ENCODE measurements around the gene LMF1.
"Not testable (repeated sequence)": the region's sequence is repeated elsewhere in the genome, so short reads cannot be mapped to it uniquely, and the experiment has no call there.

Gene LMF1

GRCh38 chr16:948767-949166 lies 22.0 kb downstream of the LMF1 start:
- not testable (repeated sequence) for DNase-seq (ENCODE audit: low spot score)

DNA sequence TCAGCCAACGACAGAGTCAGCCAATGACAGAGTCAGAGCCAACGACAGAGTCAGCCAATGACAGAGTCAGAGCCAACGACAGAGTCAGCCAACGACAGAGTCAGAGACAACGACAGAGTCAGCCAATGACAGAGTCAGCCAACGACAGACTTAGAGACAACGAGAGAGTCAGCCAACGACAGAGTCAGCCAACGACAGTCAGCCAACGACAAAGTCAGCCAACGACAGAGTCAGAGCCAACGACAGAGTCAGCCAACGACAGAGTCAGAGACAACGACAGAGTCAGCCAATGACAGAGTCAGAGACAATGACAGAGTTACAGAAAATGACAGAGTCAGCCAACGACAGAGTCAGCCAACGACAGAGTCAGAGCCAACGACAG lies 22.9 kb downstream of the LMF1 start:
- not testable (repeated sequence) for DNase-seq (ENCODE audit: low spot score)

- no peak for DNase-seq (ENCODE audit: low spot score)
These were observed 23.4 kb downstream of the LMF1 start for GRCh38 chr16:947255-947921.

- DNase-seq (ENCODE audit: low spot score), result no peak
These were observed 24.8 kb downstream of the LMF1 start for GRCh38 chr16:946048-946395.

DNA sequence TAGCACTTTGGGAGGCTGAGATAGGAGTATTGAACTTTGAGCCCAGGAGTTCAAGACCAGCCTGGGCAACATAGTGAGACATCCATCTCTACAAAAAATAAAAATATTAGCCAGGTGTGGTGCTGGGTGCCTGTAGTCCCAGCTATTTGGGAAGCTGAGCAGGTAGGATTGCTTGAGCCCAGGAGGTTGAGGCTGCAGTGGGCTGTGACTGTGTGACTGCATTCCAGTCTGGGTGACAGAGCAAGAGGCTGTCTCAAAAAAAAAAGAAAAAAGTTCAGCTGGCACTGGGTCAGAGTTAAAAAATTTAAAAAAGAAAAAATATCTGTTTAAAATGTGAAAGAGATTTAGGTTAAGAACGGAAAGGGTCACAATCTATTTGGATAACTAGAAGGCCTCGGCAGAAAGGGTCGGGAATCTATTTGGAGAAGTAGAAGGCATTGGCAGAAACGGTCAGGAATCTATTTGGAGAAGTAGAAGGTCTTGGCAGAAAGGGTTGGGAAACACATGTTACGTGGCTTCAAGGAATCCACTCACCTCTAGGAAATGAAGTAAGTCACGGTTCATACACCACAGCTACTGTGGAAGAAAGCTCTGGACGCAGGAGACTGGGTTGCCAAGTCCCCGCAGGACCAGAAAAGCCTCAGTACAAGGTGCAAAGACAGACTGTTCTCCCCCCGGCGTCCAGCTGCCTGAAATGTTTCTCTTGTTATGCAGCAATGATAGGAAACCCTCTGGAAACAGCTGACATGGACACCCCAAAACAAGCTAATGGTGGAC lies 25.3 kb downstream of the LMF1 start:
- no peak for DNase-seq (ENCODE audit: low spot score)

DNA sequence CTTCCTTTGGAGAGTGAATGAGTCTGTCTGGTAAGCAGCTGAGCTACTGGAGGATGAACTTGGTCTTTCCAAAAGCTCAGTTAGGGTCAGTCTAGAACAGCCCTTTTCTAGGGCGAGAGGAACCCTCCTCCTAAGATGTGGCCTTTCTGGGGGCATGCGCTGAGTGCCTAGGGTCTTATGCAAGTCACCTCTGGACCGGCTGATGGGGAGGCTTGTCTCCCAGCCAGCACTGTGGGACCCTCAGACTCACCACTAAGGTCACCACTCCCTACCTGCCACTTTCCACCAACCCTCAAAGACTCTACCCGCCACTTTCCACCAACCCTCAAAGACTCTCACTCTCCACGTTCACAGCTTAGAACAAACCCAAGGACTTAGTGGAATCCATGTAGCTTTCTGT lies 26.8 kb downstream of the LMF1 start:
- DNase-seq (ENCODE audit: low spot score), result no peak

DNA sequence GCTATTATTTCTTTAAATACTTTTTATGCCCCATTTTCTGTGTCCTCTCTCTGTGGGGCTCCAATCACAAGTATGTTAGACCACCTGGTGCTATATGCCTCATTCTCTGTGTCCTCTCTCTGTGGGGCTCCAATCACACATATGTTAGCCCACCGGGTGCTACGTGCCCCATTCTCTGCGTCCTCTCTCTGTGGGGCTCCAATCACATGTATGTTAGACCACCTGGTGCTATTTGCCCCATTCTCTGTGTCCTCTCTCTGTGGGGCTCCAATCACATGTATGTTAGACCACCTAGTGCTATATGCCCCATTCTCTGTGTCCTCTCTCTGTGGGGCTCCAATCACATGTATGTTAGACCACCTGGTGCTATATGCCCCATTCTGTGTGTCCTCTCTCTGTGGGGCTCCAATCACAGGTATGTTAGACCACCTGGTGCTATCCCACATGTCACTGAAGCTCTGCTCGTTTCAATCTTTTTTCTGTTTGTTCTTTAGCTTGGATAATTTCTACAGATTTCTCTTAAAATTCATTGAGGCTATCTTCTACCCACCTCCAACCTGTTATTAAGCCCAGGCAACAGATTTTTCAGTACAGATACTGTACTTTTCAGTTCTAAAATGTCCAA lies 28.2 kb downstream of the LMF1 start:
- DNase-seq (ENCODE audit: low spot score), result no peak

DNA sequence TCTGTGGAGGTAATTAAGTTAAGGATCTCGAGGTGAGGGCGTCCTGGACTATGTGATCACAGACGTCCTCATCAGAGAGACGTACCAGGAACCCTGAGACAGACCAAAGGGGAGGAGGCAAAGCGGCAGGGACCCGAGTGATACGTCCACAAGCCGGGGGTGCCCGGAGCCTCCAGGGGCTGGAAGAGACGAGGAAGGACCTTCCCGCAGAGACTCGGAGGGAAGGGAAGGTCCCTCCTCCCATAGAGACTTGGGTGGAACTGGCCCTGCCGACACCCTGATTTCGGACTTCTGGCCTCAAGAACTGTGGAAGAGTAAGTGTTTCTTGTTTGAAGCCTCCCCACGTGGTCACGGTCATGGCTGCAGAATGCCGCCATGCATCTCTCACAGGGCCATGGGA lies 30.8 kb downstream of the LMF1 start:
- DNase-seq (ENCODE audit: low spot score), result no peak

- no peak for DNase-seq (ENCODE audit: low spot score)
These were observed 31.5 kb downstream of the LMF1 start for GRCh38 chr16:939311-939710.

DNA sequence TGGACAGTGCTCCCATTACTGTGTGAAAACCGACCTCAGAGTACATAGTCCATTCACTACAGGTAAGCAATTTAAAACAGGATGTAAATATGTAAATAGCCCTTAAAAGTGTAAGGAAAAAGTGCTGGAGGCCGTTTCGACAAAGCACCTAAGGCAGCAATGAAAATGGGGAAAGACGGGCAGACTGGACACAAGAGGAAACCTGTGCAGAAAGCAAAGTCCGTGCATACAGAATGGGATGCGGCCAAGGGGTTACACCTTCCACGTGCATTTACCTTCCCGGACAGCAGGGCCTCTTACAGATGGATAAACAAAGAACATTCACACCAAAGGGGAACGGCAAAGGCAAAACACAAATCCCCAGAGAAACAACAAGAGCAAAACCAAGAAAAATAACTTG lies 32.0 kb downstream of the LMF1 start:
- DNase-seq (ENCODE audit: low spot score), result no peak

DNA sequence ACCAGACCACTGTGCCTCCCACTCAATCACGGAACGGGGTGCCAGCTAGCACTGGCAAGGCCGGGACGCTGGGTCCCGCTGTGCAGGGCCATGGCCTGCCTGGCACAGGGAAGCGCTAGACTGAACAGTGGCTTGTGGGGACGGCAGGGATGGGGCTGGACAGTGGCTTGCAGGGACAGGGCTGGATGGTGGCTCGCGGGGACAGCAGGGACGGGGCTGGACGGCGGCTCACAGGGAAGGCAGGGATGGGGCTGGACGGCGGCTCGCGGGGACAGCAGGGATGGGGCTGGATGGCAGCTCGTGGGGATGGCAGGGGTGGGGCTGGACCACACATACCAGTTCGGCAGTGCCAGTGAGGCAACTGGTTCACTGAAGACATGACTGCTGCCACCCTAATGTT lies 32.6 kb downstream of the LMF1 start:
- no peak for DNase-seq (ENCODE audit: low spot score)

- no peak for DNase-seq (ENCODE audit: low spot score)
These were observed 33.1 kb downstream of the LMF1 start for GRCh38 chr16:937723-938122.

GRCh38 chr16:937311-937710 lies 33.5 kb downstream of the LMF1 start:
- no peak for DNase-seq (ENCODE audit: low spot score)

DNA sequence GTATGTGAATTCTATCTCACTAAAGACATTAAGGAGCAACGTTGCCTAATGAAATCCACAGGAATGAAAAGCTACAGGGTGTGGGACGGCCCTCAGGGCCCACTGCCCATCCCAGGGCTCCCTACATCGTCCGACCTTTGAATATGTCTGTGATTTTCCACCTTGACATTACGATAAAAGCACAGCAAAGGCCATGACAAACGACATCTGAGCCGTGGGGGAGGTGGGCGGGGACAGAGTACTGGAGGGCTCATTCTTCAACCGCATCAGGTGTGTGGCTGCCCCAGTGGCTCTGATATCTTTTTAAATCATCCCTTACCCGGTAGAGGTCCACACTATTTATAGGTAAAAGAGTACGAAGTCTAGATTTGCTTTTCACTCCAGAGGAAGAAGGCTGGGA lies 35.1 kb downstream of the LMF1 start:
- DNase-seq (ENCODE audit: low spot score), result no peak

GRCh38 chr16:934178-934577 lies 36.6 kb downstream of the LMF1 start:
- DNase-seq (ENCODE audit: low spot score), result no peak

GRCh38 chr16:933581-933980 lies 37.2 kb downstream of the LMF1 start:
- no peak for DNase-seq (ENCODE audit: low spot score)

DNA sequence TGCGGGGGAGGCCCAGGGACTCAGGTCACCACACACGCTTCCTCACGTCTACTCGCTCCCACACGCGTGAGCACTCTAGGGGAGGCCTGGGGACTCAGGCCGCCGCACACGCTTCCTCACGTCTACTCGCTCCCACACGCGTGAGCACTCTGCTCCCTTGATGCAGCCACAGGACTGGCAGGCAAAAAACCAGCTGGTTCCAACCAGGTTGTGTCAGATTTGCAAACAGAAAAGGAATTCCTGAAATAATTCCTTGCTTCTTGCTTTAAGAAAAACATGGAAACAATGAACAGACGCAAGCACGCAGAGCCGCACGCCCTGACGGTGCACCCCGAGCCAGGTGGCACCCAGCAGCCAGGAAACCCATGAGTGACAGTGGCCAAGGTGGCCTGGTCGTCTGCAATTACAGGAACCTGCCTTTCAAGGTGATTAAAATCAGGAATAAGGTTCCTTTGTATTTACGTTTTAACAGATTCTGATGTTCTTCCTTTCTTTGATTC lies 37.9 kb downstream of the LMF1 start:
- DNase-seq (ENCODE audit: low spot score), result no peak

GRCh38 chr16:931626-932500 lies 38.9 kb downstream of the LMF1 start:
- no peak for DNase-seq (ENCODE audit: low spot score)

GRCh38 chr16:931171-931570 lies 39.6 kb downstream of the LMF1 start:
- DNase-seq (ENCODE audit: low spot score), result no peak

- no peak for DNase-seq (ENCODE audit: low spot score)
These were observed 40.3 kb downstream of the LMF1 start for GRCh38 chr16:930511-930910.

DNA sequence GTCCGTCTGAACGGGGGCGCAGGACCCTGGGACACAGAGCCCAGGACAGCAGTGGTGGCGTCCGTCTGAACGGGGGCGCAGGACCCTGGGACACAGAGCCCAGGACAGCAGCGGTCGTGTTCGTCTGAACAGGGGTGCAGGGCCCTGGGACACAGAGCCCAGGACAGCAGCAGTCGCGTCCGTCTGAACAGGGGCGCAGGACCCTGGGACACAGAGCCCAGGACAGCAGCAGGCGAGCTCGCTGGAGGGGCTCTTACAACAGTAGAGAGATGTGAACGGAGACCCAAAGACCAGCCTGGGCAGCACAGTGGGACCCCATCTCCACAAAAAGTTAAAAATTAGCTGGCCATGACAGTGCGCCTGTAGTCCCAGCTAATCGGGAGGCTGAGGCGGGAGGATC lies 40.7 kb downstream of the LMF1 start:
- DNase-seq (ENCODE audit: low spot score), result no peak

Measured in HuH-7.5 (cell line).